OCI-LY7 (cell line): ENCODE measurements around the gene MYEOV. TPM values are rescaled to one million over a fixed set of nuclear protein-coding genes. Genes with fewer than 3 reads are reported as not detected.

ENCODE experiments used
- BruUV-seq: library from RNA; stranded (reverse); fragments of 400-500 nt; replicated peaks from 2 replicates; lab custom pipeline; 2021; lab: Mats Ljungman, UMichigan
- CTCF ChIA-PET: fragments of 300-600 bp; sonication (Branson Sonifier 250); formaldehyde crosslinking; loops from one replicate; lab custom pipeline; 2022; ENCODE audit warnings: antibody characterized with exemption; ENCODE audit not compliant: unreplicated experiment; lab: Charles Lee
- POLR2A ChIA-PET: fragments of 300-600 bp; sonication (Branson Sonifier 250); formaldehyde crosslinking; loops from one replicate; lab custom pipeline; 2022; ENCODE audit warnings: antibody characterized with exemption; lab: Charles Lee
- DNase-seq: peaks from one replicate; pipeline ENCODE4 v3.0.0-alpha.2; 2015; ENCODE audit warnings: low spot score
- H2AFZ ChIP-seq: fragments of 200-600 bp; sonication (generic), shearing (Covaris generic); 2 replicates; pipeline ENCODE4 v1.6.1; 2014; ENCODE audit warnings: mild to moderate bottlenecking, antibody characterized with exemption, low read length, moderate library complexity
- H3K27ac ChIP-seq: fragments of 200-600 bp; sonication (generic); 2 replicates; pipeline ENCODE4 v1.5.1; 2014; ENCODE audit warnings: mixed run types, low read depth, mild to moderate bottlenecking, moderate library complexity, low read length, inconsistent platforms; ENCODE audit not compliant: poor library complexity, severe bottlenecking
- H3K36me3 ChIP-seq: fragments of 200-600 bp; sonication (generic); 2 replicates; pipeline ENCODE4 v1.6.1; 2014; ENCODE audit warnings: mild to moderate bottlenecking, antibody characterized with exemption, low read length, moderate library complexity, mixed read lengths; ENCODE audit not compliant: insufficient read depth
- H3K4me1 ChIP-seq: fragments of 200-600 bp; sonication (generic); 2 replicates; pipeline ENCODE4 v1.5.1; 2014; ENCODE audit warnings: mild to moderate bottlenecking, low read length; ENCODE audit not compliant: insufficient read depth, poor library complexity, severe bottlenecking
- H3K4me2 ChIP-seq: fragments of 200-600 bp; sonication (generic); 2 replicates; pipeline ENCODE4 v1.6.1; 2014; ENCODE audit warnings: mild to moderate bottlenecking, low read length
- H3K4me3 ChIP-seq: fragments of 200-600 bp; sonication (generic); 2 replicates; pipeline ENCODE4 v1.5.1; 2014; ENCODE audit warnings: mild to moderate bottlenecking, low read depth, low read length; ENCODE audit not compliant: poor library complexity, severe bottlenecking
- H3K79me2 ChIP-seq: fragments of 200-600 bp; sonication (generic); 2 replicates; pipeline ENCODE4 v1.6.1; 2016; ENCODE audit warnings: low read depth, mild to moderate bottlenecking, low read length, moderate library complexity, mixed read lengths; ENCODE audit not compliant: insufficient read depth
- H3K9me2 ChIP-seq: fragments of 200-600 bp; sonication (generic); 2 replicates; pipeline ENCODE4 v1.6.1; 2016; ENCODE audit warnings: mild to moderate bottlenecking, low read length, mixed read lengths; ENCODE audit not compliant: insufficient read depth
- H3K9me3 ChIP-seq: fragments of 200-600 bp; sonication (generic); 2 replicates; pipeline ENCODE4 v1.6.1; 2014; ENCODE audit warnings: mild to moderate bottlenecking, mixed run types, low read length, mixed read lengths
- H4K20me1 ChIP-seq: fragments of 200-600 bp; sonication (generic); 2 replicates; pipeline ENCODE4 v1.6.1; 2014; ENCODE audit warnings: mild to moderate bottlenecking, antibody characterized with exemption, low read length, moderate library complexity, mixed read lengths; ENCODE audit not compliant: insufficient read depth
- CTCF ChIP-seq: fragments of 200-600 bp; sonication (generic); conservative IDR thresholded peaks from 2 replicates; pipeline ENCODE4 v1.5.1; 2014; ENCODE audit warnings: mild to moderate bottlenecking, antibody characterized with exemption, low read length, moderate library complexity, mixed read lengths
- EZH2phosphoT487 ChIP-seq: fragments of 200-600 bp; sonication (generic); IDR thresholded peaks from 2 replicates; pipeline ENCODE4 v1.6.1; 2018; ENCODE audit warnings: low read depth, borderline replicate concordance, mild to moderate bottlenecking, mixed run types, antibody characterized with exemption, low read length, moderate library complexity, mixed read lengths
- intact Hi-C: fragments of 100-400 bp; cut with micrococcal nuclease; formaldehyde crosslinking; loops from one replicate; pipeline ENCODE4 v1.10.0; 2022; ENCODE audit not compliant: unreplicated experiment
- total RNA-seq, 2 experiments: library from RNA; depleted of rRNA in 1 of 2; stranded (reverse); fragments of >200 nt in 1 of 2; shearing (Covaris generic) in 1 of 2; gene quantifications; 2 replicates each; pipeline ENCODE4 v1.2.3, GENCODE V29; 2014 to 2022

The MYEOV gene
- total RNA-seq, 2 experiments from 2014 or later, result 3.2 to 7.7 TPM

DNA sequence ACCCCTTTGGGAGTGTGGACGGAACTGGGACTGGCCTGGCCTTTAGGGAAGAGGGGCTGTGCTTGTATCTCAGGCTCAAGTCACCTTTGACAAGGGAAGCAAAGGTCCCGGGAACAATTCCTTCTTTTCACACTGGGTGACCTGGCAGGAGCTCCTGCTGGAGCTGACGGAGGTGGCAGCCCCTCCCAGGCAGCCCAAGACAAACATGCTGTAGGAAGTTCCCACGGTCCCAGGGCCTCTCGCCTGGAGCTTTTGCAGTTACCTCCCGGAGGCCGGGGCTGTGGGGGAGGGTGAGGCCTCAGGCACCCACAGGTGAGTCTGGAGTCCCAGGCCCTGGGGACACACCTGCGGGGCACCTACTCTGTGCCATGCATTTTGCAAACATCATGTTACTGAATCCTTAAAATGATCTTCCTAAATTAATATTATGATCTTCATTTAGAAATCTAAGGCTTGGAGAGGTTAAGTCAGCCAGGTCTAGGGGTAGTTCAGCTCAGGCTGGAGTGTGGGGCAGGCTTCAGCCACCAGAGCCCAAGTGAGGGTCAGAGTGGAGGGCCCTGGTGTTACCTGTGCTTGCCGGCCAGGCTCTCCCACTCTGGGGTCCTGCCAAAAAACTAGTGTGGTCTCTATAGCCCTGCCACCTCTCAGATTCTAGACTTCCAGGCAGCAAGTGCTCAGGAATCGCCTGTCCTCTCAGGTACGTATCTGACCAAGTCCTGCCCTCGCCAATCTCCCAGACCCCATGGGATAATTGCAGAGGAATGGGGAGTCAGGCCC lies 15.7 kb upstream of the MYEOV start:
- no peaks in the 10 kb centered on the region for H3K36me3 ChIP-seq
- BruUV-seq, result no TSS peak
- H3K4me3 ChIP-seq, result no peak overlapping the region
- H3K4me1 ChIP-seq, result no peaks in the 10 kb centered on the region
- H3K4me2 ChIP-seq, result no peak overlapping the region
- no peak for DNase-seq
- ChIA-PET CTCF (no interaction called here), POLR2A (no interaction called here)
- no peak for TF ChIP-seq EZH2phosphoT487
- TF ChIP-seq CTCF, result no peak
- intact Hi-C loops, result no loop called here
- H2AFZ ChIP-seq, result no peak overlapping the region
- H3K27ac ChIP-seq, result no peak overlapping the region
- no peaks in the 10 kb centered on the region for H4K20me1 ChIP-seq
- no peaks in the 10 kb centered on the region for H3K9me3 ChIP-seq
- no peaks in the 10 kb centered on the region for H3K9me2 ChIP-seq
- H3K79me2 ChIP-seq, result no peaks in the 10 kb centered on the region

- Histone ChIP-seq H3K9me2 (no peaks in the 10 kb centered on the region), H3K79me2 (no peaks in the 10 kb centered on the region), H3K36me3 (no peaks in the 10 kb centered on the region), H3K4me1 (no peaks in the 10 kb centered on the region), H3K9me3 (no peaks in the 10 kb centered on the region), H3K4me2 (no peak overlapping the region), H3K4me3 (no peak overlapping the region), H4K20me1 (no peaks in the 10 kb centered on the region), H3K27ac (no peak overlapping the region), H2AFZ (no peak overlapping the region)
- intact Hi-C loops, result no loop called here
- no TSS peak for BruUV-seq
- ChIA-PET CTCF (no interaction called here), POLR2A (interaction anchor here (0.7 kb wide), 1 partner anchor 244 kb away, joined by 3 read pairs; no protein-coding TSS in a partner anchor)
- no peak for DNase-seq
- TF ChIP-seq EZH2phosphoT487 (no peak), CTCF (no peak)
These were observed 13.5 kb upstream of the MYEOV start for GRCh38 chr11:69280451-69280850.

- Histone ChIP-seq H3K4me3 (no peak overlapping the region), H3K36me3 (no peaks in the 10 kb centered on the region), H3K4me2 (no peak overlapping the region), H3K9me2 (no peaks in the 10 kb centered on the region), H3K79me2 (no peaks in the 10 kb centered on the region), H2AFZ (no peak overlapping the region), H4K20me1 (no peaks in the 10 kb centered on the region), H3K27ac (no peak overlapping the region), H3K4me1 (no peaks in the 10 kb centered on the region), H3K9me3 (no peaks in the 10 kb centered on the region)
- POLR2A ChIA-PET, result no interaction called here
- TF ChIP-seq CTCF, result no peak
- no peak for TF ChIP-seq EZH2phosphoT487
- DNase-seq, result no peak
- no TSS peak for BruUV-seq
- CTCF ChIA-PET, result no interaction called here
- intact Hi-C loops, result no loop called here
These were observed 13.0 kb upstream of the MYEOV start for GRCh38 chr11:69280994-69281393.
